Neuron (in vitro differentiated cells): Measurements from ENCODE around the gene RBL1.
"Not testable (repeated sequence)": the region's sequence is repeated elsewhere in the genome, so short reads cannot be mapped to it uniquely, and the experiment has no call there.

Source experiments
- H2AFZ ChIP-seq: one replicate; pipeline ENCODE4 v1.6.1; 2013; ENCODE audit warnings: low read depth, mild to moderate bottlenecking, inconsistent platforms, low read length, moderate library complexity
- H3K27me3 ChIP-seq: one replicate; pipeline ENCODE4 v1.6.1; 2013; ENCODE audit warnings: low read length; ENCODE audit not compliant: insufficient read depth
- H3K36me3 ChIP-seq: one replicate; pipeline ENCODE4 v1.6.1; 2013; ENCODE audit warnings: low read length; ENCODE audit not compliant: insufficient read depth
- H3K4me1 ChIP-seq: one replicate; pipeline ENCODE4 v1.6.1; 2013; ENCODE audit warnings: low read length; ENCODE audit not compliant: insufficient read depth
- H3K4me3 ChIP-seq: 2 replicates; pipeline ENCODE4 v1.5.1; 2013; ENCODE audit warnings: mild to moderate bottlenecking, low read length, moderate library complexity
- H3K9me3 ChIP-seq: one replicate; pipeline ENCODE4 v1.6.1; 2013; ENCODE audit warnings: low read length

RBL1 gene

GRCh38 chr20:37095599-37096414, at the start of gene RBL1:
Gene RBL1 (minus strand): TSS chr20:37095997. CDS start chr20:37095928, 69 bp downstream.
- peak within 1 kb of the TSS; percentile 100 for H2AFZ ChIP-seq
- H3K4me3 ChIP-seq = peak within 1 kb of the TSS; percentile 92
- peaks cover 12% of the 10 kb centered on the region for H3K36me3 ChIP-seq
- no peaks in the 10 kb centered on the region for H3K27me3 ChIP-seq
- H3K4me1 ChIP-seq = peaks cover 16% of the 10 kb centered on the region
- H3K9me3 ChIP-seq = no peaks in the 10 kb centered on the region

DNA sequence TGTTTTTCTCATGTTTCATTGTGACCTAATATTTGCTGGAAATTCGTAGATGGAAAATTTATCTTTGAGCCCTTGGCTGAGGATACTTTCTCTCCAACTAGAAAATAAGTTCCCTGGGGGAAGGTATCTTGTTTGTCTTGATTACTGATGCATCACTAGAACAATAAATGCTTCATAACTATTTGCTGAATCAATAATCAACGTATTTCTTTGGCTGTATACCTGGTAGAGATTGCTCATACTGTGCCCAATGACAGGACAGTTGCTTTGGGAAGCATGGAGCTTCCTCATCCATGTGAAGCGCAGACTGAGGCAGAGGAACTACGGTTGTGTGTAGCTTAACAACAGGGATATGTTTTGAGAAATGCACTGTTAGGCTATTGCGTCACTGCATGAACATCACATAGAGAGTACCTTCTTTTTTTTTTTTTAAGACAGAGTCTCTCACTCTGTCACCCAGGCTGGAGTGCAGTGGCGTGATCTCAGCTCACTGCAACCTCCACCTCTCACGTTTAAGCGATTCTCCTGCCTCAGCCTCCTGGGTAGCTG, 49.1 kb upstream of the RBL1 start:
- Histone ChIP-seq H3K9me3 (no peaks in the 10 kb centered on the region), H3K27me3 (no peaks in the 10 kb centered on the region), H2AFZ (no peak overlapping the region), H3K4me1 (no peaks in the 10 kb centered on the region), H3K36me3 (no peaks in the 10 kb centered on the region), H3K4me3 (no peak overlapping the region)

DNA sequence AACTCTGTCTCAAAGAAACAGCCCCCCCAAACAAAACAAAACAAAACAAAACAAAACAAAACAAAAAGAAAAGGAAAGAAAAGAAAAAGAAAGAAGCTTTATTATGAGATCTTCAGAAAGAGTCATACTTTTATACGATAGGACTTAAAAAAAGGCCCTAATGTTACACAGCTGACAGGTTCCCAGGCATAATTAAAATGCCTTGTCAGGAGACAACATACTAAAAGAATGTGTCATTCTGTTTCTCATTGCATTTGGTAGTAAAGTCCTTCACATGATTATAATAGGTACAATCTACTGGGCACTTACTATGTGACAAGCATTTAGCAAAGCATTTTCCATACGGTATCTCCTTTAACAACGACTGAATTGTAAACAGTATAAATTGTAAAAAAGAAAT, 46.9 kb upstream of the RBL1 start:
- no peak overlapping the region for H3K4me3 ChIP-seq
- no peaks in the 10 kb centered on the region for H3K36me3 ChIP-seq

DNA sequence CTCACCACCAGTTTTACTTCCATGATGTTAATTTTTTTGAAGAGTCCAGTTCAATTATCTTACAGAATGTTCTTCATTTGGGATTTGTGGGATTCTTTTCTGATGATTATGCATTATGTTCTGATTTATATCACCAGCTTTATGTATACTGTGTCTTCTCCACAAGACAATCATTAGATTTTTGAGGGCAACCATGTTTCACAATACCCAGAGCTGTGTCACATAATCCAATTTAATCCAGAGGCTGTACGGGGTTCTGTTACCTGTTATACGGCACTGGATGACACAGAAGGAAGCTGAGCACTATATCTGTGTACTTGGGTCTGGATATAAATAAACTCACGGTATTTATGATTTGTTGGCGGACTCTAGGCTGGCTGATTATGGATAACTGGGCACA, 41.8 kb upstream of the RBL1 start:
- Histone ChIP-seq H3K27me3 (no peaks in the 10 kb centered on the region), H3K36me3 (no peaks in the 10 kb centered on the region), H3K9me3 (no peaks in the 10 kb centered on the region), H3K4me1 (no peaks in the 10 kb centered on the region), H3K4me3 (no peak overlapping the region), H2AFZ (no peak overlapping the region)

More for the DNA sequence above, 46.9 kb upstream of the RBL1 start:
- H3K9me3 ChIP-seq = no peaks in the 10 kb centered on the region
- H3K27me3 ChIP-seq = no peaks in the 10 kb centered on the region
- no peaks in the 10 kb centered on the region for H3K4me1 ChIP-seq
- H2AFZ ChIP-seq = no peak overlapping the region

DNA sequence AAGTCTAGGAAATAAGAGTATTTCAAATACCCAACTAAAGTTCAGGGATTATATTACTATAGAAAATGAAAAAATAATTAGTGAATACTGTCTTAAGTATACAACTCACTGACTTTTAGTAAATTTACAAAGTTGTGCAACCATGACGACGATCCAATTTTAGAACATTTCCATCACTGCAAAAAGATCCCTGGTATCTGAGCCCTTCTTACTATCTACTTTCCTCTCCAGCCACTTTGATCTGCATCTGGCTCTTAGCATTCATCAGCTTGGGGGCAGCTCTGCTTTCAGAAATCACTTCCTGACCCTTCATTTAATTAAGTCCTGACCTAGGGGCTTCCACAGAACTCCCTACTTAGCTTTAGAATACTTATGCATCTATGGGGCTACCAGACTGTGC, 38.2 kb upstream of the RBL1 start:
- no peak overlapping the region for H2AFZ ChIP-seq
- H3K27me3 ChIP-seq = no peaks in the 10 kb centered on the region
- H3K9me3 ChIP-seq = no peaks in the 10 kb centered on the region
- no peaks in the 10 kb centered on the region for H3K4me1 ChIP-seq
- H3K36me3 ChIP-seq = no peaks in the 10 kb centered on the region
- H3K4me3 ChIP-seq = no peak overlapping the region

DNA sequence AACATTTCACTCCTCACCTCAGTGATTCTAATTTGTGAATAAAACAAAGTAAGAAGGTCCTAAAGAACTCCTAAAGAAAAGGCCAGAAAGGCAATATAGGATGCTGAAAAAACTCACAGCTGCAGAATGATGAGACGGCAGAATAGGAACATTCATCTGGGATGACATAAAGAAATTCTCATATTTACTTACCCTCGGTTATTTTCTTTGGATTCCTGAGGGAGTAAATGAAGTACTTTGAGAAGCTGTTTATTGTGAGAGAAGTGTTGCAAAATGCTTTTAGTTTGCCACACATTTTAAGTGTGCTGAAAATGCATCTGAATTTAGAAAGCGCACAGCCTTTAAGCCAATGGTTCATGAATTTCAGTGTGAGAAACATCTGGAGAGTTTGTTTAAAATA, 35.7 kb upstream of the RBL1 start:
- H3K36me3 ChIP-seq = no peaks in the 10 kb centered on the region
- no peaks in the 10 kb centered on the region for H3K9me3 ChIP-seq
- no peak overlapping the region for H3K4me3 ChIP-seq
- H2AFZ ChIP-seq = no peak overlapping the region
- no peaks in the 10 kb centered on the region for H3K27me3 ChIP-seq
- no peaks in the 10 kb centered on the region for H3K4me1 ChIP-seq

- no peaks in the 10 kb centered on the region for H3K27me3 ChIP-seq
- H3K36me3 ChIP-seq = no peaks in the 10 kb centered on the region
- H3K4me1 ChIP-seq = no peaks in the 10 kb centered on the region
- H3K9me3 ChIP-seq = no peaks in the 10 kb centered on the region
- no peak overlapping the region for H2AFZ ChIP-seq
- no peak overlapping the region for H3K4me3 ChIP-seq
Measured at GRCh38 chr20:37128803-37129202, 33.0 kb upstream of the RBL1 start.

GRCh38 chr20:37126290-37126689, 30.5 kb upstream of the RBL1 start:
- H3K4me1 ChIP-seq, H3K36me3 ChIP-seq, H3K9me3 ChIP-seq, H2AFZ ChIP-seq, H3K4me3 ChIP-seq, H3K27me3 ChIP-seq: not testable (repeated sequence)

DNA sequence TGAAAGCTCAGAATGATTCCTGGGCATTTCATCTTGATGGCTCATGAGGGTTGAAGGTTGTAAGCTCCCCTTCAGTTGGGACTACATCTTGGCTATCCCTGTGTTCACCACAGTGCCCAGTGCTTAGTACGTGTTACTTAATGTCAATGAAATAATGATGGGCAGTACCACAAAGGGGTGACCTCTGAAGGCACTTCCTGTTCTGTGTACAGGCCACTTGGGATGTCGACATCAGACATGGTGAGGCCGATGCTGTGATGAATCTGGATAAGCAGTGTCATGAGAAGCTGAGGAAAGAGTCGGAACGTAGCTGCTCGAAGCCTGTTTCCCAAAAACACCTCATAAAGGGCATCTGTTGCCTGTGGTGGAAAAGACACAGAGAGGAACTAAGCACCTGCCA, 27.6 kb upstream of the RBL1 start:
- Histone ChIP-seq H3K4me1 (no peaks in the 10 kb centered on the region), H2AFZ (no peak overlapping the region), H3K9me3 (no peaks in the 10 kb centered on the region), H3K27me3 (no peaks in the 10 kb centered on the region), H3K36me3 (no peaks in the 10 kb centered on the region), H3K4me3 (no peak overlapping the region)

- no peaks in the 10 kb centered on the region for H3K27me3 ChIP-seq
- H3K9me3 ChIP-seq = no peaks in the 10 kb centered on the region
- H3K36me3 ChIP-seq = no peaks in the 10 kb centered on the region
- H3K4me1 ChIP-seq = no peaks in the 10 kb centered on the region
- no peak overlapping the region for H2AFZ ChIP-seq
- H3K4me3 ChIP-seq = no peak overlapping the region
Measured at GRCh38 chr20:37120497-37120896, 24.7 kb upstream of the RBL1 start.

- no peak overlapping the region for H2AFZ ChIP-seq
- H3K4me3 ChIP-seq = no peak overlapping the region
- H3K4me1 ChIP-seq = no peaks in the 10 kb centered on the region
- no peaks in the 10 kb centered on the region for H3K36me3 ChIP-seq
- H3K9me3 ChIP-seq = no peaks in the 10 kb centered on the region
- no peaks in the 10 kb centered on the region for H3K27me3 ChIP-seq
Measured at GRCh38 chr20:37119356-37120036, 23.7 kb upstream of the RBL1 start.

DNA sequence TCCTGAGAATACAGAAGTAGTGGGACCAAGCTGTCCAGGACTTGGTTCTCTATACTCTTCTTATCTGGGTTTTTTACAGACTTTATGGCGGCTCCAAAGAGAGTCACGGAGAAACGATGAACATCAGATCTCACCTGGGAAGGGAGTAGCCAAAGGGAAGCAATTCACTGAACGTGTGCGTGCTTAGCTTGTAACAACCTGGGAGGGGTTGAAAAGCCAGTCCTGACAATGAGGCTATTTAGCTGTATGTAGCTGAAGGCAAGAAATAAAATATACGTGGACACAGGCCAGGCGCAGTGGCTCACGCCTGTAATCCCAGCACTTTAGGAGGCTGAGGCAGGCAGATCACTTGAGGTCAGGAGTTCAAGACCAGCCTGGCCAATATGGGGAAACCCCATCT, 18.2 kb upstream of the RBL1 start:
- H3K36me3 ChIP-seq = no peaks in the 10 kb centered on the region
- H2AFZ ChIP-seq = no peak overlapping the region

DNA sequence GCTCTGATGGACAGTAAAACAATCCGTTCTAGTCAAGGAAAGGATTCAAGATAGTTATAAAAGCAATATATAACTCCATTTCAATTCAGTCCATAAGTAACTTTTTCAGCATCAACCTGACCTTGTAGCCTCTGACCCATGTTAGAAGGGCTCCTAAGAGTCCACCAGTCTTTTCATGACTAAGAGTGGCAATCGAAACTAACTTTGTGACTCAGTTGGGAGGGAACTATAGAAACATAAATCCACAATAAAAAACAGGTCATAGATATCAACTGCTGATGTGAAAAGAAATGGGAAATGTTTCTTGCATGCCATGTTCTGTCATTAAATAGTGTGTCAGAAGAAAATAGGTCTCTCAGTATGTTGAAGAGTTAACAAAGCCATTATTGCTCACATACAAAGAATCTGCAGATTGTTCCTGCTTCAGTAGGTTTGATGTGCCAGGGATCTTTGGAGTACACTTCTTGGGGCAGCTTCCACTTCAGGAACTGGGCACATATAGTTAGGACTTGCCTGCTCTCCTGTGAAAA, 16.2 kb upstream of the RBL1 start:
- Histone ChIP-seq H2AFZ (no peak overlapping the region), H3K4me3 (no peak overlapping the region), H3K9me3 (no peaks in the 10 kb centered on the region), H3K36me3 (no peaks in the 10 kb centered on the region), H3K27me3 (no peaks in the 10 kb centered on the region), H3K4me1 (no peaks in the 10 kb centered on the region)

More for the DNA sequence above, 18.2 kb upstream of the RBL1 start:
- Histone ChIP-seq H3K4me3 (no peak overlapping the region), H3K9me3 (no peaks in the 10 kb centered on the region), H3K27me3 (no peaks in the 10 kb centered on the region), H3K4me1 (no peaks in the 10 kb centered on the region)
